ENCODE results near the gene DIDO1. TPM values are rescaled to one million over a fixed set of nuclear protein-coding genes. Genes with fewer than 3 reads are reported as not detected.

Gene DIDO1
- total and polyA plus RNA-seq, 2 of the 13 experiments (the other 11 are each of a cell fraction or from before 2014, with no cell fraction given): 75.0 to 75.1 TPM

- TF ChIP-seq ZNF749 (CRISPR knock-in tag; IDR thresholded peaks at IDR 0.05; ENCODE audit: borderline replicate concordance) (no peak), ZNF841 (CRISPR knock-in tag; IDR thresholded peaks at IDR 0.05; ENCODE audit: borderline replicate concordance) (no peak), ZNF615 (CRISPR knock-in tag; IDR thresholded peaks at IDR 0.05; ENCODE audit: borderline replicate concordance) (no peak), ARNTL (CRISPR knock-in tag; IDR thresholded peaks at IDR 0.05) (no peak), ZNF430 (CRISPR knock-in tag; IDR thresholded peaks at IDR 0.05) (no peak; the same call in 1 of the 2 replicates), SKI (IDR thresholded peaks at IDR 0.05; ENCODE audit: partially characterized antibody) (peak; percentile 16), ZNF883 (CRISPR knock-in tag; IDR thresholded peaks at IDR 0.05; ENCODE audit: not compliant biosample characterization) (no peak), RBFOX2 (IDR thresholded peaks at IDR 0.05; ENCODE audit: low read depth, low read length) (no peak), ZNF414 (CRISPR knock-in tag; IDR thresholded peaks at IDR 0.05) (no peak), MXD1 (CRISPR knock-in tag; IDR thresholded peaks at IDR 0.05) (no peak), ZNF282 (IDR thresholded peaks at IDR 0.05; ENCODE audit: partially characterized antibody) (no peak), PHF20 (CRISPR knock-in tag; IDR thresholded peaks at IDR 0.05) (no peak), ZFAT (CRISPR knock-in tag; conservative IDR thresholded peaks at IDR 0.05) (no peak), TBL1XR1 (IDR thresholded peaks at IDR 0.05; ENCODE audit: borderline replicate concordance, low read length, partially characterized antibody) (peak; percentile 24), MXD3 (CRISPR knock-in tag; IDR thresholded peaks at IDR 0.05) (no peak), HDAC1 (CRISPR knock-in tag; IDR thresholded peaks at IDR 0.05) (peak; percentile 24; the same call in 1 of the 2 replicates)
- TF ChIP-seq, protein P1, sequence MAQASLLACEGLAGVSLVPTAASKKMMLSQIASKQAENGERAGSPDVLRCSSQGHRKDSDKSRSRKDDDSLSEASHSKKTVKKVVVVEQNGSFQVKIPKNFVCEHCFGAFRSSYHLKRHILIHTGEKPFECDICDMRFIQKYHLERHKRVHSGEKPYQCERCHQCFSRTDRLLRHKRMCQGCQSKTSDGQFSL (CRISPR knock-in tag; IDR thresholded peaks at IDR 0.05): no peak
- TF ChIP-seq, protein P2, sequence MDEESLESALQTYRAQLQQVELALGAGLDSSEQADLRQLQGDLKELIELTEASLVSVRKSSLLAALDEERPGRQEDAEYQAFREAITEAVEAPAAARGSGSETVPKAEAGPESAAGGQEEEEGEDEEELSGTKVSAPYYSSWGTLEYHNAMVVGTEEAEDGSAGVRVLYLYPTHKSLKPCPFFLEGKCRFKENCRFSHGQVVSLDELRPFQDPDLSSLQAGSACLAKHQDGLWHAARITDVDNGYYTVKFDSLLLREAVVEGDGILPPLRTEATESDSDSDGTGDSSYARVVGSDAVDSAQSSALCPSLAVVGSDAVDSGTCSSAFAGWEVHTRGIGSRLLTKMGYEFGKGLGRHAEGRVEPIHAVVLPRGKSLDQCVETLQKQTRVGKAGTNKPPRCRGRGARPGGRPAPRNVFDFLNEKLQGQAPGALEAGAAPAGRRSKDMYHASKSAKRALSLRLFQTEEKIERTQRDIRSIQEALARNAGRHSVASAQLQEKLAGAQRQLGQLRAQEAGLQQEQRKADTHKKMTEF (CRISPR knock-in tag; IDR thresholded peaks at IDR 0.05): peak; percentile 6; the same call in 1 of the 2 replicates
Observed at GRCh38 chr20:62924442-62925075, 1.7 kb downstream of the DIDO1 start (continued).

All from HepG2 (cell line).